Measurements from ENCODE around the gene PTPN14. TPM values are rescaled to one million over a fixed set of nuclear protein-coding genes. Genes with fewer than 3 reads are reported as not detected.

PTPN14 gene
- total and polyA plus RNA-seq, 12 donors: 5.0 to 71.6 (median 42.3) TPM

GRCh38 chr1:214461305-214461704, 90.1 kb downstream of the PTPN14 start:
- no peak overlapping the region for H3K4me3 ChIP-seq
- peaks cover 0 to 21% (median 0%) of the 10 kb centered on the region in 9 donors for H3K36me3 ChIP-seq
- H3K27ac ChIP-seq: no peak overlapping the region
- H3K27me3 ChIP-seq: no peaks in the 10 kb centered on the region
- intact Hi-C loops (cut with DNase I): no loop called here
- H3K9me3 ChIP-seq: no peaks in the 10 kb centered on the region
- TF ChIP-seq CTCF (IDR thresholded peaks at IDR 0.05): no peak
- 97 to 98% methylated on average over 4 of the region's 4 CpGs for WGBS, 2 donors
- H3K4me1 ChIP-seq: peaks cover 0 to 15% (median 0%) of the 10 kb centered on the region in 9 donors
- no peak for DNase-seq
- ATAC-seq: no peak

GRCh38 chr1:214460304-214460916, 91.0 kb downstream of the PTPN14 start:
- H3K9me3 ChIP-seq: no peaks in the 10 kb centered on the region
- WGBS, 2 donors: 44 to 74% methylated on average over 2 of the region's 2 CpGs
- H3K27me3 ChIP-seq: no peaks in the 10 kb centered on the region
- no peak overlapping the region for H3K27ac ChIP-seq
- DNase-seq: no peak
- TF ChIP-seq CTCF (IDR thresholded peaks at IDR 0.05): no peak
- no peak for ATAC-seq
- H3K4me1 ChIP-seq: peaks cover 0 to 24% (median 6%) of the 10 kb centered on the region in 9 donors
- peaks cover 0 to 21% (median 0%) of the 10 kb centered on the region in 9 donors for H3K36me3 ChIP-seq
- no peak overlapping the region for H3K4me3 ChIP-seq
- intact Hi-C loops (cut with DNase I): no loop called here

DNA sequence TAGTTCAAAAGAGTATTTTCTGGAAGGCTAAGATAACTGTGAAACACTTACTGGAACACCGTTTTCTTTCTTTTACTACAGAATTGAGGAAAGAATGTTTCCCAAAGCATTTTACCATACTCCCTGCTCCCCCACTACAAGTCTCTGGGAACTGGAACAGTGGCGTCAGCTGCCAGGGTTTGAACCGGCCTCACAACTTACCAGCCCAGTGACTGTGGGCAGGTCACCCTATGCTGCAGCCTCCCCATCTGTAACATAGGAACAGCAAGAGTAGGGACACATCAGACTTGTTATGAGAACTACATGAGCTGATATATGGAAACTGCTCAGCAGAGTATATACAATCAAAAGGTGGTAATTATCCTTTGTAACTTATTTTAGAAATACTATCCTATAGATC, 91.5 kb downstream of the PTPN14 start:
- peaks cover 0 to 30% (median 11%) of the 10 kb centered on the region in 9 donors for H3K4me1 ChIP-seq
- ATAC-seq (no peak), DNase-seq (no peak)
- no peak overlapping the region for H3K27ac ChIP-seq
- H3K4me3 ChIP-seq: no peak overlapping the region
- 91 to 92% methylated on average over 3 of the region's 3 CpGs for WGBS, 2 donors
- peaks cover 0 to 21% (median 0%) of the 10 kb centered on the region in 9 donors for H3K36me3 ChIP-seq
- TF ChIP-seq CTCF (IDR thresholded peaks at IDR 0.05): no peak
- no peaks in the 10 kb centered on the region for H3K27me3 ChIP-seq
- H3K9me3 ChIP-seq: no peaks in the 10 kb centered on the region
- intact Hi-C loops (cut with DNase I): no loop called here

DNA sequence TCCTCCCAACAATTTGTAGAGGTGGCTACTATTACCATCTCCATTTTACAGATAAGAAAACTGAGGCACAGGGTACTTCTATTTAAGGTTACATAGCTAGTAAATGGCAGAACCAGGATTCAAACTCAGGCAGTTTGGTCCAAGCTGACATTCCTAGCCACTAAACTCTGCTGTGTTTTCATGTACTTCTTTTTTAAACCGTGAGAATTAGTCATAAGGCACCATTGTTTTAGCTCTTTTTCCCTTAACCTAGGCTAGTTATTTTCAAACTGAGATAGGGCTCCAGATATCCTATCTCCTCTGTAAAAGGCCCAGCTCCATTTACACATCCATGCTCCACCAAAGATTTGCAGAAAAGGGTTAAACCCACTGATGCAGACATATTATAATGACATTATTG, 92.9 kb downstream of the PTPN14 start:
- ATAC-seq (no peak), DNase-seq (no peak)
- WGBS, 2 donors: 59 to 64% methylated on average over 1 of the region's 1 CpG
- Histone ChIP-seq H3K27ac (no peak overlapping the region), H3K9me3 (no peaks in the 10 kb centered on the region), H3K4me3 (no peak overlapping the region), H3K4me1 (peaks cover 0 to 42% (median 22%) of the 10 kb centered on the region in 9 donors), H3K27me3 (no peaks in the 10 kb centered on the region), H3K36me3 (peaks cover 0 to 14% (median 0%) of the 10 kb centered on the region in 9 donors)
- no peak for TF ChIP-seq CTCF (IDR thresholded peaks at IDR 0.05)
- intact Hi-C loops (cut with DNase I): no loop called here
